GM19238 (cell line): ENCODE results near the gene ZNF664.

Source experiments
- DNase-seq: peaks from one replicate; pipeline ENCODE4 v3.0.0; 2011; ENCODE audit warnings: low spot score; ENCODE audit not compliant: insufficient read length

Gene ZNF664

DNA sequence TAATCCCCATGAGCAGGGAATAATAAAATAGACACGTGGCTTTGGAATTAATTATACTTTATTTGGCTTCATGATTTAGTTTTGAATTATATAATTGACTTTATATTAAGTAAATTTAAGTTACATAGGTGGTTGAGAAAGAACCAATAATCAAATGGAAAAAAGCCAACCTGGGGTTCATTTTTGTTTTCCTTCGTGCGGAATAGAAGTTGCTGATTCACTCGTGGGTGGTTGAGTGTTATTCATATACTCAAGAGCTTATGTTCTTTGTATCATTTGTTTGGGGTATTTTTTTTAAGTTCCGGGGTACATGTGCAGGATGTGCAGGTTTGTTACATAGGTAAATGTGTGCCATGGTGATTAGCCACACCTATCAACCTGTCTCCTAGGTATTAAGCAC is 58.0 kb downstream of the ZNF664 start:
- no peak for DNase-seq

- DNase-seq, result peak; percentile 51
These were observed 59.4 kb downstream of the ZNF664 start for GRCh38 chr12:124032265-124032886.

- no peak for DNase-seq
These were observed 60.8 kb downstream of the ZNF664 start for GRCh38 chr12:124033859-124034258.

GRCh38 chr12:124034297-124034696 is 61.3 kb downstream of the ZNF664 start:
- no peak for DNase-seq

DNA sequence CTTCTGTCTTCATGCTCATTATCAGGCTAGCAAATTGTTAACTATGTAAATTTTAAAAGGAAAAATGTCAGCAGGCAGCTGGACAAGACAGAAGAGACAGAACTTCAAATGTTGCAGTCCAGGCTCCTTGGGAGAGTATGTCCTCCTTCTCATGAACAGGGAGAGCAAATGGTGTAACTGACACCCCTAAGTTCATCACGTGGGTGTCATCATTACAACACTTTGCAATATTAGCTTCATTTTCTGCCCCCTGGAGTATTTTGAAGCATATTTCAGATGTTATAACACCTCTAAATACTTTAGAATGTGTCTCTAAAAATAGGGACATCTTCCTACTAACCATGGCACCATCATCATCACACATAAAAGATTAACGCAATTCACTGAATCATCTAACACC is 62.1 kb downstream of the ZNF664 start:
- DNase-seq, result no peak

DNA sequence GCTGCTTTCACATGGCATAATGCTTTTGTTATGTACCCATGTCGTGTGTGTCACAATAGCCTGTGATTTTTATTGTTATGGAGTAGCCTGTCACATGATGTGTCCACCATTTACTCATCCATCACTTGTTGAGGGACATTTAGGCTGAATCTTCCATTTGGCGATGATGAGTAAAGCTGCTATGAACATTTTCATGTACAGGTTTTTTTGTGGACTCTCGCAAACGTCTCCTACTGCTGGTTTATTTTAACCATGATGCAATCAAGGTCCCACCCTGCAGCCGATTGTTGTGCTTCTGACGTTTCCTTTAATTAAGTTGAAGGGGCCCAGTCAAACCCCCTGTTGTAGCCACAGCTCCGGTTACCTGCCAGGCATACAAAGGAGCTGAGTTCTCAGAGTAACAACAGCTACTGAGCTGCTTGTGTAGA is 63.2 kb downstream of the ZNF664 start:
- DNase-seq, result no peak

DNA sequence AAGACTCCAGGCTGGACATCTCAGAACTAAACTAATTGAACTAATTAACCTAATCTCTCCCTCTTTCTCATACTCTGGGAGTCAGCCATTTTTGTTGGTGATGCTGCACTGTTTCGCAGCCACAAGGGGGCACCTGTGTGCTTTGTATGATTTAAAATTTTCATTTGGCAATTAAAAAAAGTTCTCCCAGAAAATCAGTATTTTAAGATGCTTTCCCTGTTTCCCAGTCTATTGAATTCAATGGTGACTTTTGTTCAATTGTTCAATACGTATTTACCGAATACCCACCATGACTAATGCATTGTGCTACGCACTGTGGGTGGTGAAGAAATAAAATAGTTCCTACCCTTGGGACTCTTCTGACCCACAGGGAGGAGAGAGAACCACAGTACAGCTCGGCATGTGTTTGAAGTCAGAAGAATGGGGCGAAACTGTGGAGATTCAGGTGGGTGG is 63.7 kb downstream of the ZNF664 start:
- peak; percentile 24 for DNase-seq

GRCh38 chr12:124037331-124037730 is 64.3 kb downstream of the ZNF664 start:
- DNase-seq, result no peak

- no peak for DNase-seq
These were observed 66.3 kb downstream of the ZNF664 start for GRCh38 chr12:124039276-124039675.

- no peak for DNase-seq
These were observed 67.3 kb downstream of the ZNF664 start for GRCh38 chr12:124040291-124040690.

- no peak for DNase-seq
These were observed 67.7 kb downstream of the ZNF664 start for GRCh38 chr12:124040737-124041136.

GRCh38 chr12:124041907-124042306 is 68.9 kb downstream of the ZNF664 start:
- no peak for DNase-seq

DNA sequence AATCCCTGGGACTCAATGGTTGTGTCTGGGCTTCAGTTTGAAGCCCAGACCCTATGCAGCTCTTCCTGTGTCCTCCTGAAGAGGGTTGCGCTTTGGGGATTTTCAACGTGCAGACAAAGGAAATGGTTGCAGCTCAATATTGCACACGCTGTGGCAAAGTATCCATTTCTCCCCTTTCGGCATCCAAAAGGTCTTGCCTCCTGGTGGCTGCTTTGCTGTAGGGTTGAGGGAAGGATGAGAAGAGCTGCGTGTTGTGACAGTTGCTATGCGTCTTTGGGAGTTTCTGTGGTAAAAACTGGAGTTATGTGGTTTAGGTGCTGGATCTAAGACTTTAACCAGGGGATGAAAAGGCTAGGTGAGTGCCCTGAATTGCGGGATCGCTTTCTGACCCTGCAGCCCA is 71.0 kb downstream of the ZNF664 start:
- no peak for DNase-seq

GRCh38 chr12:124044809-124045321 is 71.8 kb downstream of the ZNF664 start:
- DNase-seq, result no peak

- DNase-seq, result no peak
These were observed 72.8 kb downstream of the ZNF664 start for GRCh38 chr12:124045671-124046455.

DNA sequence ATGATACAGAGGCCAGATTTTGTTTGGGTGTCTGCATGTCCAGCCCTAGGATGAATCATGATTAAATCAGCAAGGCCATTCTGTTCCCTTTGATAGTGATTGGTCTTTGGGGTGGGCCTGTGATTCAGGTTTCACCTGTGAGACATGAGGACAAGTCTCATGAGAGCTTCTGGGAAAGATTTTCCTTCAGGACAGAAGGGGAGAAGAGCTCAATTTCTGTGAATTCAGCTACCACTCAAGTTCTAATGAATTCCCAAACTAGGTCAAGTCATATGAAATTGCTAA is 73.4 kb downstream of the ZNF664 start:
- no peak for DNase-seq

GRCh38 chr12:124047045-124047566 is 74.1 kb downstream of the ZNF664 start:
- no peak for DNase-seq

- DNase-seq, result no peak
These were observed 76.6 kb downstream of the ZNF664 start for GRCh38 chr12:124049451-124050094.

- no peak for DNase-seq
These were observed 80.8 kb downstream of the ZNF664 start for GRCh38 chr12:124053851-124054250.

- no peak for DNase-seq
These were observed 82.1 kb downstream of the ZNF664 start for GRCh38 chr12:124055066-124055465.

- DNase-seq, result no peak
These were observed 84.7 kb downstream of the ZNF664 start for GRCh38 chr12:124057691-124058090.

DNA sequence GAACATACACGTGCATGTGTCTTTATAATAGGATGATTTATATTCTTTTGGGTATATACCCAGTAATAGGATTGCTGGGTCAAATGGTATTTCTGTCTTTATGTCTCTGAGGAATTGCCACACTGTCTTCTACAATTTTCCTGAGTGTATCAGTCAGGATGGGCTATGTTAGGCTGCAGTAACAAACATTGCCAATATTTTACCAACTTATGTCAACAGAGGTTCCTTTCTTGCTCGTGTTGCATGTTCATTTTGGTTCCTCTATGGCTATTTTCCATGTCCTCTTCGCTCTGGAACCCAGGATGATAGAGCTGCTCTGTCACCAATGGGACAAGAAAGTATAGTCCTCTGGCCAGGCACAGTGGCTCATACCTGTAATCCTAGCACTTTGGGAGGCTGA is 86.7 kb downstream of the ZNF664 start:
- DNase-seq, result no peak
